GM12878 (cell line): Measurements from ENCODE around the gene SYN1. TPM values are rescaled to one million over a fixed set of nuclear protein-coding genes. Genes with fewer than 3 reads are reported as not detected.

Experiments used
- BRCA1 ChIP-seq: IDR thresholded peaks from 2 replicates; pipeline ENCODE4 v1.6.1; 2011; ENCODE audit warnings: low read depth, low read length, improper control_type of control experiment
- CUX1 ChIP-seq: IDR thresholded peaks from 2 replicates; pipeline ENCODE4 v1.6.1; 2012; ENCODE audit warnings: improper control_type of control experiment, low read depth, low read length; ENCODE audit not compliant: insufficient replicate concordance
- DPF2 ChIP-seq: fragments of 450-650 bp; IDR thresholded peaks from 2 replicates; pipeline ENCODE4 v1.6.1; 2017; ENCODE audit warnings: mild to moderate bottlenecking
- EZH2 ChIP-seq: IDR thresholded peaks from 2 replicates; pipeline ENCODE4 v1.6.1; 2012; ENCODE audit warnings: low read depth, mild to moderate bottlenecking, control low read depth, inconsistent platforms, low read length, borderline replicate concordance; ENCODE audit not compliant: control insufficient read depth
- HDAC2 ChIP-seq: fragments of 200-600 bp; sonication (generic); IDR thresholded peaks from 2 replicates; pipeline ENCODE4 v1.6.1; 2017
- JUNB ChIP-seq: IDR thresholded peaks from 2 replicates; pipeline ENCODE4 v1.6.1; 2016; ENCODE audit warnings: antibody characterized with exemption, mild to moderate bottlenecking
- NR2C2 ChIP-seq: IDR thresholded peaks from 2 replicates; pipeline ENCODE4 v1.6.1; 2011; ENCODE audit warnings: borderline replicate concordance, low read depth; ENCODE audit not compliant: control insufficient read depth, insufficient read length
- NR2F1 ChIP-seq: fragments of 450-650 bp; conservative IDR thresholded peaks from 2 replicates; pipeline ENCODE4 v1.6.1; 2017; ENCODE audit warnings: mild to moderate bottlenecking
- SRF ChIP-seq, 2 experiments: IDR thresholded peaks; 2 replicates each; pipeline ENCODE4 v1.6.1; 2011; ENCODE audit warnings: low read depth in 2 of 2, low read length in 2 of 2, mild to moderate bottlenecking in 1 of 2, moderate library complexity in 1 of 2
- SUPT20H ChIP-seq: IDR thresholded peaks from 2 replicates; pipeline ENCODE4 v1.6.1; 2011; ENCODE audit warnings: low read depth, mild to moderate bottlenecking, low read length, moderate library complexity, borderline replicate concordance; ENCODE audit not compliant: control insufficient read depth
- TAF1 ChIP-seq: IDR thresholded peaks from 2 replicates; pipeline ENCODE4 v1.6.1; 2011; ENCODE audit warnings: mild to moderate bottlenecking, low read depth, low read length, borderline replicate concordance
- TBL1XR1 ChIP-seq: IDR thresholded peaks from 2 replicates; pipeline ENCODE4 v1.6.1; 2012; ENCODE audit warnings: low read depth, low read length, improper control_type of control experiment
- TCF3 ChIP-seq: IDR thresholded peaks from 2 replicates; pipeline ENCODE4 v1.6.1; 2012; ENCODE audit warnings: low read depth, mild to moderate bottlenecking, low read length, borderline replicate concordance; ENCODE audit not compliant: insufficient read depth
- TCF7 ChIP-seq: IDR thresholded peaks from 2 replicates; pipeline ENCODE4 v1.6.1; 2014; ENCODE audit warnings: antibody characterized with exemption, borderline replicate concordance
- ZSCAN29 ChIP-seq: fragments of 450-650 bp; IDR thresholded peaks from 2 replicates; pipeline ENCODE4 v1.6.1; 2017; ENCODE audit warnings: mild to moderate bottlenecking, moderate library complexity
- polyA plus RNA-seq, 11 experiments: library from polyadenylated mRNA; depleted of rRNA in 4 of 11; unstranded in 6 of 11; stranded (reverse) in 5 of 11; fragments of >200 nt; fragmentation: Nextera tagmentation in 4 of 11; fragmentation: Illumina TruSeq in 1 of 11; extraction: Ambion mirVana in 4 of 11; extraction: Trizol in 1 of 11; gene quantifications; 1 replicate in 1 of 11; 2 replicates in 10 of 11; pipeline versions ENCODE4 v1.2.1 to v1.2.3, GENCODE V29; 2011 to 2016; ENCODE audit warnings: inconsistent platforms in 2 of 11, missing spikeins in 2 of 11, low read depth in 1 of 11
- total RNA-seq, 4 experiments: library from RNA; depleted of rRNA in 3 of 4; stranded (reverse); fragments of >200 nt in 3 of 4; fragmentation: Illumina TruSeq in 1 of 4; extraction: Trizol in 1 of 4; gene quantifications; 2 replicates each; pipeline versions ENCODE4 v1.2.1 to v1.2.3, GENCODE V29; 2013 to 2021
- TF ChIP-seq, protein P1 (sequence below): fragments of 450-650 bp; IDR thresholded peaks from 2 replicates; pipeline ENCODE4 v1.6.1; 2018; ENCODE audit warnings: mild to moderate bottlenecking, low read depth, moderate library complexity; ENCODE audit not compliant: partially characterized antibody
- TF ChIP-seq, protein P2 (sequence below): IDR thresholded peaks from 2 replicates; pipeline ENCODE4 v1.6.1; 2011; ENCODE audit warnings: low read depth, low read length, improper control_type of control experiment, borderline replicate concordance
- TF ChIP-seq, protein P3 (sequence below): fragments of 450-650 bp; formaldehyde crosslinking; IDR thresholded peaks from 2 replicates; pipeline ENCODE4 v1.4.0; 2022; ENCODE audit warnings: mild to moderate bottlenecking, moderate library complexity

Gene SYN1
- total and polyA plus RNA-seq, 10 of the 15 experiments (the other 5 are each of a cell fraction or from before 2014, with no cell fraction given), result 0.09 to 0.57 (median 0.16) TPM; not detected in 3

DNA sequence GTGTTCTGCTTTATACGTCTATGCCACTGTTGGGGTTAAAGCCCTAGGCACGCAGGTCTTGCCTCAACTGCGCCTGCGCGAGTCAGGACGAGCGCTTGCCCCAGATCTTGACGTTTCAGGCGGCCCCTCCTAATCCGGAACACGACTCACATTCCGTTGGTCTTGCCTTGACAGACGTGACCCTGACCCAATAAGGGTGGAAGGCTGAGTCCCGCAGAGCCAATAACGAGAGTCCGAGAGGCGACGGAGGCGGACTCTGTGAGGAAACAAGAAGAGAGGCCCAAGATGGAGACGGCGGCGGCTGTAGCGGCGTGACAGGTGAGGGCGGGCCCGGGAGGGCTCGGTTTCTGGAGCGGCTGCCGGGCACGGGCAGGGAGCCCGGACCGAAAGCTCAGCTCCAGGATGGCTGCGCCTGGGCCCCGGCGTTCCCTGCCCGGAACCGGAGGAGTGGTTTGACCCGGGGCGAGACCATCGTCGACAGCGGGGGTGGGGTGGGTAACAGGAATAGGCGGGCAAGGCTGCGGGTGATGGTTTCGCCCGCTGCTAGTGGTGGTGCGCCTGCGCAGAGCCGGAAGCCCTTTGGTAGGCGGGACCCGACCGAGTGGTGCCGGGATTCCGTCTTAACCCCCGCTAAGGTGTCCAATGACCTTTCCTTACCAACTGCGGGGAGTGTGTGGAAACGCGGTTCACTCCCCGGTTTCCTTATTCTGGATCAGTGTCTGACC is 58.6 kb downstream of the SYN1 start, which contains the start of gene ARAF (continued):
- TF ChIP-seq, protein P1, sequence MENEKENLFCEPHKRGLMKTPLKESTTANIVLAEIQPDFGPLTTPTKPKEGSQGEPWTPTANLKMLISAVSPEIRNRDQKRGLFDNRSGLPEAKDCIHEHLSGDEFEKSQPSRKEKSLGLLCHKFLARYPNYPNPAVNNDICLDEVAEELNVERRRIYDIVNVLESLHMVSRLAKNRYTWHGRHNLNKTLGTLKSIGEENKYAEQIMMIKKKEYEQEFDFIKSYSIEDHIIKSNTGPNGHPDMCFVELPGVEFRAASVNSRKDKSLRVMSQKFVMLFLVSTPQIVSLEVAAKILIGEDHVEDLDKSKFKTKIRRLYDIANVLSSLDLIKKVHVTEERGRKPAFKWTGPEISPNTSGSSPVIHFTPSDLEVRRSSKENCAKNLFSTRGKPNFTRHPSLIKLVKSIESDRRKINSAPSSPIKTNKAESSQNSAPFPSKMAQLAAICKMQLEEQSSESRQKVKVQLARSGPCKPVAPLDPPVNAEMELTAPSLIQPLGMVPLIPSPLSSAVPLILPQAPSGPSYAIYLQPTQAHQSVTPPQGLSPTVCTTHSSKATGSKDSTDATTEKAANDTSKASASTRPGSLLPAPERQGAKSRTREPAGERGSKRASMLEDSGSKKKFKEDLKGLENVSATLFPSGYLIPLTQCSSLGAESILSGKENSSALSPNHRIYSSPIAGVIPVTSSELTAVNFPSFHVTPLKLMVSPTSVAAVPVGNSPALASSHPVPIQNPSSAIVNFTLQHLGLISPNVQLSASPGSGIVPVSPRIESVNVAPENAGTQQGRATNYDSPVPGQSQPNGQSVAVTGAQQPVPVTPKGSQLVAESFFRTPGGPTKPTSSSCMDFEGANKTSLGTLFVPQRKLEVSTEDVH, result no peak
- peak; percentile 30 for TF ChIP-seq NR2F1
- TF ChIP-seq, protein P2, sequence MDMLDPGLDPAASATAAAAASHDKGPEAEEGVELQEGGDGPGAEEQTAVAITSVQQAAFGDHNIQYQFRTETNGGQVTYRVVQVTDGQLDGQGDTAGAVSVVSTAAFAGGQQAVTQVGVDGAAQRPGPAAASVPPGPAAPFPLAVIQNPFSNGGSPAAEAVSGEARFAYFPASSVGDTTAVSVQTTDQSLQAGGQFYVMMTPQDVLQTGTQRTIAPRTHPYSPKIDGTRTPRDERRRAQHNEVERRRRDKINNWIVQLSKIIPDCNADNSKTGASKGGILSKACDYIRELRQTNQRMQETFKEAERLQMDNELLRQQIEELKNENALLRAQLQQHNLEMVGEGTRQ, result no peak
- no peak for TF ChIP-seq NR2C2
- TF ChIP-seq CUX1, result no peak
- no peak for TF ChIP-seq SUPT20H
- TF ChIP-seq JUNB, result no peak
- no peak for TF ChIP-seq BRCA1
- TF ChIP-seq TAF1, result peak; percentile 85
- TF ChIP-seq EZH2, result no peak
- no peak for TF ChIP-seq HDAC2
- TF ChIP-seq, protein P3, sequence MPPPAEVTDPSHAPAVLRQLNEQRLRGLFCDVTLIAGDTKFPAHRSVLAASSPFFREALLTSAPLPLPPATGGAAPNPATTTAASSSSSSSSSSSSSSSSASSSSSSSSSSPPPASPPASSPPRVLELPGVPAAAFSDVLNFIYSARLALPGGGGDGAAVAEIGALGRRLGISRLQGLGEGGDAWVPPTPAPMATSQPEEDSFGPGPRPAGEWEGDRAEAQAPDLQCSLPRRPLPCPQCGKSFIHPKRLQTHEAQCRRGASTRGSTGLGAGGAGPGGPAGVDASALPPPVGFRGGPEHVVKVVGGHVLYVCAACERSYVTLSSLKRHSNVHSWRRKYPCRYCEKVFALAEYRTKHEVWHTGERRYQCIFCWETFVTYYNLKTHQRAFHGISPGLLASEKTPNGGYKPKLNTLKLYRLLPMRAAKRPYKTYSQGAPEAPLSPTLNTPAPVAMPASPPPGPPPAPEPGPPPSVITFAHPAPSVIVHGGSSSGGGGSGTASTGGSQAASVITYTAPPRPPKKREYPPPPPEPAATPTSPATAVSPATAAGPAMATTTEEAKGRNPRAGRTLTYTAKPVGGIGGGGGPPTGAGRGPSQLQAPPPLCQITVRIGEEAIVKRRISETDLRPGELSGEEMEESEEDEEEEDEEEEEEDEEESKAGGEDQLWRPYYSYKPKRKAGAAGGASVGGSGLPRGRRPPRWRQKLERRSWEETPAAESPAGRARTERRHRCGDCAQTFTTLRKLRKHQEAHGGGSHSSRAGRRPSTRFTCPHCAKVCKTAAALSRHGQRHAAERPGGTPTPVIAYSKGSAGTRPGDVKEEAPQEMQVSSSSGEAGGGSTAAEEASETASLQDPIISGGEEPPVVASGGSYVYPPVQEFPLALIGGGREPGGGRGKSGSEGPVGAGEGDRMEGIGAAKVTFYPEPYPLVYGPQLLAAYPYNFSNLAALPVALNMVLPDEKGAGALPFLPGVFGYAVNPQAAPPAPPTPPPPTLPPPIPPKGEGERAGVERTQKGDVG (CRISPR knock-in tag), result no peak
- TF ChIP-seq SRF (IDR thresholded peaks at IDR 0.05; ENCODE audit: low read depth in 2 of 2, low read length in 2 of 2), result no peak
- no peak for TF ChIP-seq TBL1XR1
- TF ChIP-seq TCF7, result no peak
- peak; percentile 91 for TF ChIP-seq DPF2
- TF ChIP-seq TCF3, result no peak
- no peak for TF ChIP-seq ZSCAN29
